HUES6 (cell line): Measurements from ENCODE around the gene CCDC190.

ENCODE experiments used
- H3K27ac ChIP-seq: 2 replicates; pipeline ENCODE4 v1.7.0; 2013; ENCODE audit warnings: low read depth, mild to moderate bottlenecking, low read length, inconsistent platforms
- H3K27me3 ChIP-seq: 2 replicates; pipeline ENCODE4 v1.6.1; 2013; ENCODE audit warnings: low read length; ENCODE audit not compliant: control insufficient read depth, insufficient read depth
- H3K36me3 ChIP-seq: 2 replicates; pipeline ENCODE4 v1.6.1; 2013; ENCODE audit warnings: low read length; ENCODE audit not compliant: control insufficient read depth, insufficient read depth
- H3K4me1 ChIP-seq: 2 replicates; pipeline ENCODE4 v1.6.1; 2013; ENCODE audit warnings: low read length; ENCODE audit not compliant: control insufficient read depth, insufficient read depth
- H3K4me3 ChIP-seq: 2 replicates; pipeline ENCODE4 v1.5.1; 2013; ENCODE audit warnings: low read depth, low read length
- H3K9ac ChIP-seq: one replicate; pipeline ENCODE4 v1.6.1; 2013; ENCODE audit warnings: mild to moderate bottlenecking, low read length
- H3K9me3 ChIP-seq: 2 replicates; pipeline ENCODE4 v1.6.1; 2013; ENCODE audit warnings: low read depth, low read length; ENCODE audit not compliant: control insufficient read depth, insufficient read depth

The CCDC190 gene

GRCh38 chr1:162854245-162854882 is 6.6 kb downstream of the CCDC190 start:
- H3K27ac ChIP-seq = no peak overlapping the region
- no peak overlapping the region for H3K4me3 ChIP-seq
- no peaks in the 10 kb centered on the region for H3K9me3 ChIP-seq
- no peaks in the 10 kb centered on the region for H3K27me3 ChIP-seq
- no peaks in the 10 kb centered on the region for H3K36me3 ChIP-seq
- no peak overlapping the region for H3K9ac ChIP-seq
- H3K4me1 ChIP-seq = no peaks in the 10 kb centered on the region

- Histone ChIP-seq H3K9me3 (no peaks in the 10 kb centered on the region), H3K27me3 (no peaks in the 10 kb centered on the region), H3K36me3 (no peaks in the 10 kb centered on the region), H3K9ac (no peak overlapping the region), H3K27ac (no peak overlapping the region), H3K4me1 (no peaks in the 10 kb centered on the region), H3K4me3 (no peak overlapping the region)
Measured at GRCh38 chr1:162851341-162851740, 9.6 kb downstream of the CCDC190 start.

GRCh38 chr1:162849711-162850110 is 11.3 kb downstream of the CCDC190 start:
- Histone ChIP-seq H3K9ac (no peak overlapping the region), H3K4me1 (no peaks in the 10 kb centered on the region), H3K36me3 (no peaks in the 10 kb centered on the region), H3K27me3 (no peaks in the 10 kb centered on the region), H3K4me3 (no peak overlapping the region), H3K27ac (no peak overlapping the region), H3K9me3 (no peaks in the 10 kb centered on the region)

- no peak overlapping the region for H3K27ac ChIP-seq
- no peak overlapping the region for H3K9ac ChIP-seq
- H3K4me1 ChIP-seq = no peaks in the 10 kb centered on the region
- no peaks in the 10 kb centered on the region for H3K9me3 ChIP-seq
- H3K27me3 ChIP-seq = no peaks in the 10 kb centered on the region
- H3K36me3 ChIP-seq = no peaks in the 10 kb centered on the region
- H3K4me3 ChIP-seq = no peak overlapping the region
Measured at GRCh38 chr1:162847839-162848453, 13.0 kb downstream of the CCDC190 start.

- Histone ChIP-seq H3K36me3 (no peaks in the 10 kb centered on the region), H3K4me1 (no peaks in the 10 kb centered on the region), H3K9ac (no peak overlapping the region), H3K9me3 (no peaks in the 10 kb centered on the region), H3K4me3 (no peak overlapping the region), H3K27me3 (no peaks in the 10 kb centered on the region), H3K27ac (no peak overlapping the region)
Measured at GRCh38 chr1:162846256-162847212, 14.4 kb downstream of the CCDC190 start.

- H3K4me3 ChIP-seq = no peak overlapping the region
- H3K27ac ChIP-seq = no peak overlapping the region
- no peak overlapping the region for H3K9ac ChIP-seq
- H3K9me3 ChIP-seq = peaks cover 3% of the 10 kb centered on the region; the same call in 1 of the 2 replicates
- H3K36me3 ChIP-seq = no peaks in the 10 kb centered on the region
- no peaks in the 10 kb centered on the region for H3K4me1 ChIP-seq
- H3K27me3 ChIP-seq = no peaks in the 10 kb centered on the region
Measured at GRCh38 chr1:162844153-162844552, 16.8 kb downstream of the CCDC190 start.

GRCh38 chr1:162840250-162840839 is 20.6 kb downstream of the CCDC190 start:
- no peak overlapping the region for H3K27ac ChIP-seq
- no peak overlapping the region for H3K9ac ChIP-seq
- no peaks in the 10 kb centered on the region for H3K36me3 ChIP-seq
- no peaks in the 10 kb centered on the region for H3K4me1 ChIP-seq
- peaks cover 10% of the 10 kb centered on the region for H3K9me3 ChIP-seq
- no peaks in the 10 kb centered on the region for H3K27me3 ChIP-seq
- H3K4me3 ChIP-seq = no peak overlapping the region

GRCh38 chr1:162838863-162839262 is 22.1 kb downstream of the CCDC190 start:
- no peak overlapping the region for H3K27ac ChIP-seq
- H3K4me1 ChIP-seq = no peaks in the 10 kb centered on the region
- peaks cover 10% of the 10 kb centered on the region for H3K9me3 ChIP-seq
- H3K4me3 ChIP-seq = no peak overlapping the region
- no peaks in the 10 kb centered on the region for H3K36me3 ChIP-seq
- no peak overlapping the region for H3K9ac ChIP-seq
- no peaks in the 10 kb centered on the region for H3K27me3 ChIP-seq

GRCh38 chr1:162835157-162835899 is 25.6 kb downstream of the CCDC190 start:
- H3K4me1 ChIP-seq = peaks cover 7% of the 10 kb centered on the region
- no peaks in the 10 kb centered on the region for H3K36me3 ChIP-seq
- H3K27ac ChIP-seq = no peak overlapping the region
- peaks cover 10% of the 10 kb centered on the region for H3K9me3 ChIP-seq
- no peaks in the 10 kb centered on the region for H3K27me3 ChIP-seq
- H3K9ac ChIP-seq = no peak overlapping the region
- no peak overlapping the region for H3K4me3 ChIP-seq

GRCh38 chr1:162832470-162832869 is 28.5 kb downstream of the CCDC190 start:
- no peaks in the 10 kb centered on the region for H3K36me3 ChIP-seq
- H3K27ac ChIP-seq = no peak overlapping the region
- H3K4me1 ChIP-seq = peaks cover 7% of the 10 kb centered on the region
- no peak overlapping the region for H3K9ac ChIP-seq
- H3K4me3 ChIP-seq = no peak overlapping the region
- H3K9me3 ChIP-seq = no peaks in the 10 kb centered on the region
- no peaks in the 10 kb centered on the region for H3K27me3 ChIP-seq
